ENCODE data around the gene FSCN2. TPM values are rescaled to one million over a fixed set of nuclear protein-coding genes. Genes with fewer than 3 reads are reported as not detected.

Gene FSCN2
- total and polyA plus RNA-seq, 10 of the 15 experiments (the other 5 are each of a cell fraction or from before 2014, with no cell fraction given), result 0.12 to 2.1 (median 0.65) TPM; not detected in 3

GRCh38 chr17:81564778-81565177, 36.6 kb downstream of the FSCN2 start:
- WGBS (ENCODE audit: insufficient coverage, insufficient replicate concordance, low lambda C conversion rate, missing lambda C conversion rate), result 98% methylated on average over 16 of the region's 17 CpGs
- no peak overlapping the region for H3K9ac ChIP-seq (ENCODE audit: control insufficient read depth, insufficient read depth, low read length)
- FAIRE-seq (no peak), ATAC-seq (no peak), DNase-seq (ENCODE audit: low read depth, low spot score) (no peak)
- ChIA-PET SMC1A (ENCODE audit: uncharacterized antibody, unreplicated experiment) (interaction anchor here (1.8 kb wide), 1 partner anchor 36 kb away, joined by 5 read pairs; no protein-coding TSS in a partner anchor), CTCF (no interaction called here), POLR2A (no interaction called here), RAD21 (ENCODE audit: unreplicated experiment) (no interaction called here)
- TF ChIP-seq BCL3 (IDR thresholded peaks at IDR 0.05; ENCODE audit: borderline replicate concordance, insufficient read depth, low read depth, low read length, poor library complexity, severe bottlenecking) (no peak), CBFB (IDR thresholded peaks at IDR 0.05; ENCODE audit: low read depth) (no peak), NFYB (IDR thresholded peaks at IDR 0.05; ENCODE audit: insufficient read depth, low read depth, low read length) (no peak), FOXM1 (IDR thresholded peaks at IDR 0.05; ENCODE audit: low read depth, low read length) (no peak), SP1 (IDR thresholded peaks at IDR 0.05; ENCODE audit: low read depth, low read length) (no peak), MYC (IDR thresholded peaks at IDR 0.05; ENCODE audit: insufficient read depth, insufficient read length, insufficient replicate concordance, low read length, severe bottlenecking) (no peak), SPI1 (IDR thresholded peaks at IDR 0.05; ENCODE audit: borderline replicate concordance, insufficient read depth, low read depth, low read length) (no peak), POLR2AphosphoS2 (IDR thresholded peaks at IDR 0.05; ENCODE audit: low read depth, low read length) (no peak), TCF3 (IDR thresholded peaks at IDR 0.05; ENCODE audit: borderline replicate concordance, insufficient read depth, low read depth, low read length) (no peak)
- TF ChIP-seq, protein P1, sequence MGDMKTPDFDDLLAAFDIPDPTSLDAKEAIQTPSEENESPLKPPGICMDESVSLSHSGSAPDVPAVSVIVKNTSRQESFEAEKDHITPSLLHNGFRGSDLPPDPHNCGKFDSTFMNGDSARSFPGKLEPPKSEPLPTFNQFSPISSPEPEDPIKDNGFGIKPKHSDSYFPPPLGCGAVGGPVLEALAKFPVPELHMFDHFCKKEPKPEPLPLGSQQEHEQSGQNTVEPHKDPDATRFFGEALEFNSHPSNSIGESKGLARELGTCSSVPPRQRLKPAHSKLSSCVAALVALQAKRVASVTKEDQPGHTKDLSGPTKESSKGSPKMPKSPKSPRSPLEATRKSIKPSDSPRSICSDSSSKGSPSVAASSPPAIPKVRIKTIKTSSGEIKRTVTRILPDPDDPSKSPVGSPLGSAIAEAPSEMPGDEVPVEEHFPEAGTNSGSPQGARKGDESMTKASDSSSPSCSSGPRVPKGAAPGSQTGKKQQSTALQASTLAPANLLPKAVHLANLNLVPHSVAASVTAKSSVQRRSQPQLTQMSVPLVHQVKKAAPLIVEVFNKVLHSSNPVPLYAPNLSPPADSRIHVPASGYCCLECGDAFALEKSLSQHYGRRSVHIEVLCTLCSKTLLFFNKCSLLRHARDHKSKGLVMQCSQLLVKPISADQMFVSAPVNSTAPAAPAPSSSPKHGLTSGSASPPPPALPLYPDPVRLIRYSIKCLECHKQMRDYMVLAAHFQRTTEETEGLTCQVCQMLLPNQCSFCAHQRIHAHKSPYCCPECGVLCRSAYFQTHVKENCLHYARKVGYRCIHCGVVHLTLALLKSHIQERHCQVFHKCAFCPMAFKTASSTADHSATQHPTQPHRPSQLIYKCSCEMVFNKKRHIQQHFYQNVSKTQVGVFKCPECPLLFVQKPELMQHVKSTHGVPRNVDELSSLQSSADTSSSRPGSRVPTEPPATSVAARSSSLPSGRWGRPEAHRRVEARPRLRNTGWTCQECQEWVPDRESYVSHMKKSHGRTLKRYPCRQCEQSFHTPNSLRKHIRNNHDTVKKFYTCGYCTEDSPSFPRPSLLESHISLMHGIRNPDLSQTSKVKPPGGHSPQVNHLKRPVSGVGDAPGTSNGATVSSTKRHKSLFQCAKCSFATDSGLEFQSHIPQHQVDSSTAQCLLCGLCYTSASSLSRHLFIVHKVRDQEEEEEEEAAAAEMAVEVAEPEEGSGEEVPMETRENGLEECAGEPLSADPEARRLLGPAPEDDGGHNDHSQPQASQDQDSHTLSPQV (IDR thresholded peaks at IDR 0.05), result no peak
- no peaks in the 10 kb centered on the region for H3K9me3 ChIP-seq (replicated peaks; ENCODE audit: control insufficient read depth, insufficient read depth, low read length)
- H3K27me3 ChIP-seq (replicated peaks in 1 of 2; ENCODE audit: control insufficient read depth in 2 of 2, insufficient read depth in 2 of 2, low read length in 1 of 2), result no peaks in the 10 kb centered on the region
- H3K4me2 ChIP-seq (ENCODE audit: control insufficient read depth, insufficient read depth), result no peak overlapping the region
- no peaks in the 10 kb centered on the region for H4K20me1 ChIP-seq (ENCODE audit: control insufficient read depth, insufficient read depth)
- in situ Hi-C loops (cut with MboI), result no loop called here
- intact Hi-C loops (cut with micrococcal nuclease; ENCODE audit: unreplicated experiment), result no loop called here
- H2AFZ ChIP-seq (ENCODE audit: control insufficient read depth, low read depth, low read length), result no peak overlapping the region
- peaks cover 22% of the 10 kb centered on the region for H3K4me1 ChIP-seq (ENCODE audit: control insufficient read depth, insufficient read depth, low read length)
- no peak overlapping the region for H3K27ac ChIP-seq (ENCODE audit: control insufficient read depth, insufficient read depth)
- BruUV-seq (replicated peaks), result no TSS peak
- no peaks in the 10 kb centered on the region for H3K79me2 ChIP-seq (ENCODE audit: control insufficient read depth, insufficient read depth, low read length)
- no peak overlapping the region for H3K4me3 ChIP-seq
- peaks cover 29 to 35% of the 10 kb centered on the region in 2 experiments for H3K36me3 ChIP-seq (ENCODE audit: control insufficient read depth in 2 of 2, insufficient read depth in 2 of 2, low read length in 1 of 2)

All from GM12878 (cell line).